Naive thymus-derived CD4-positive, alpha-beta T cell (primary cell): Measurements from ENCODE around the gene MPRIP. TPM values are rescaled to one million over a fixed set of nuclear protein-coding genes. Genes with fewer than 3 reads are reported as not detected.

Source experiments
- ATAC-seq: fragments of 150-1000 bp; cut with Tn5 transposase; 2 replicates; pipeline ENCODE4 v1.10.0; 2021; ENCODE audit warnings: mild to moderate bottlenecking, moderate library complexity
- CTCF ChIA-PET: fragments of 350-600 bp; sonication (Branson Sonifier 250); formaldehyde crosslinking; loops from one replicate; lab custom pipeline; 2021; ENCODE audit warnings: antibody characterized with exemption; lab: Charles Lee
- POLR2A ChIA-PET: fragments of 350-600 bp; sonication (Branson Sonifier 250); formaldehyde crosslinking; loops from one replicate; lab custom pipeline; 2021; ENCODE audit warnings: antibody characterized with exemption, inconsistent platforms; lab: Charles Lee
- DNase-seq, 9 donors: peaks; one replicate each; pipeline versions ENCODE4 v3.0.0 to v3.0.0-alpha.2; 2020 to 2022; ENCODE audit warnings: mixed read lengths in 1 of 9
- H3K27ac ChIP-seq: one replicate; pipeline ENCODE4 v1.7.0; 2013; ENCODE audit warnings: mild to moderate bottlenecking, low read depth, low read length, moderate library complexity
- H3K27me3 ChIP-seq, 2 donors: one replicate each; pipeline ENCODE4 v1.7.0; 2013; ENCODE audit warnings: low read length in 2 of 2, mild to moderate bottlenecking in 2 of 2, moderate library complexity in 2 of 2; ENCODE audit not compliant: control insufficient read depth in 2 of 2, insufficient read depth in 2 of 2
- H3K36me3 ChIP-seq, 3 experiments: 1 replicate in 2 of 3; 2 replicates in 1 of 3; pipeline ENCODE4 v1.7.0; 2013; ENCODE audit warnings: low read length in 3 of 3, mild to moderate bottlenecking in 3 of 3, moderate library complexity in 1 of 3; ENCODE audit not compliant: insufficient read depth in 3 of 3, control insufficient read depth in 2 of 3
- H3K4me1 ChIP-seq, 2 donors: one replicate each; pipeline ENCODE4 v1.7.0; 2013; ENCODE audit warnings: low read length in 2 of 2, mild to moderate bottlenecking in 2 of 2, moderate library complexity in 1 of 2; ENCODE audit not compliant: control insufficient read depth in 2 of 2, insufficient read depth in 2 of 2
- H3K4me3 ChIP-seq: 2 replicates; pipeline ENCODE4 v1.7.0; 2013; ENCODE audit warnings: mild to moderate bottlenecking, low read length
- H3K9me3 ChIP-seq, 3 experiments: 1 replicate in 2 of 3; 2 replicates in 1 of 3; pipeline ENCODE4 v1.7.0; 2013; ENCODE audit warnings: low read length in 3 of 3; ENCODE audit not compliant: control insufficient read depth in 2 of 3
- H3K27ac Mint-ChIP-seq, 9 donors: one replicate each; pipeline ENCODE4 v1.8.0; 2020 to 2022; ENCODE audit warnings: mixed read lengths in 9 of 9, mild to moderate bottlenecking in 8 of 9, moderate library complexity in 5 of 9, inconsistent platforms in 2 of 9
- H3K27me3 Mint-ChIP-seq, 5 donors: one replicate each; pipeline ENCODE4 v1.8.0; 2021 to 2022; ENCODE audit warnings: mixed read lengths in 5 of 5, mild to moderate bottlenecking in 1 of 5
- H3K36me3 Mint-ChIP-seq, 5 donors: one replicate each; pipeline ENCODE4 v1.8.0; 2020 to 2022; ENCODE audit warnings: mixed read lengths in 5 of 5, mild to moderate bottlenecking in 3 of 5, inconsistent platforms in 1 of 5
- H3K4me1 Mint-ChIP-seq, 7 donors: one replicate each; pipeline ENCODE4 v1.8.0; 2020 to 2022; ENCODE audit warnings: mixed read lengths in 7 of 7, mild to moderate bottlenecking in 3 of 7, inconsistent platforms in 1 of 7
- H3K4me3 Mint-ChIP-seq, 10 donors: one replicate each; pipeline ENCODE4 v1.8.0; 2020 to 2022; ENCODE audit warnings: mild to moderate bottlenecking in 10 of 10, mixed read lengths in 10 of 10, moderate library complexity in 6 of 10, inconsistent platforms in 2 of 10
- H3K9me3 Mint-ChIP-seq, 11 donors: one replicate each; pipeline ENCODE4 v1.8.0; 2020 to 2022; ENCODE audit warnings: mixed read lengths in 11 of 11, mild to moderate bottlenecking in 4 of 11, inconsistent platforms in 1 of 11, moderate library complexity in 1 of 11
- intact Hi-C, 2 donors: fragments of 100-400 bp; cut with micrococcal nuclease; formaldehyde crosslinking; loops; one replicate each; pipeline ENCODE4 v1.15.1; 2023
- polyA plus RNA-seq, 2 donors: library from polyadenylated mRNA; unstranded; fragments of 300-500 nt; fragmentation: Illumina TruSeq; gene quantifications; one replicate each; pipeline ENCODE4 v1.2.3, GENCODE V29; 2021
- total RNA-seq, 6 experiments: library from RNA in 5 of 6; stranded (reverse) in 5 of 6; gene quantifications; 1 replicate in 5 of 6; 2 replicates in 1 of 6; pipeline ENCODE4 v1.2.3 and lab custom pipeline; 2021 to 2026

The MPRIP gene
- total and polyA plus RNA-seq, 7 experiments from 2014 or later, result 18.6 to 259 (median 196) TPM

DNA sequence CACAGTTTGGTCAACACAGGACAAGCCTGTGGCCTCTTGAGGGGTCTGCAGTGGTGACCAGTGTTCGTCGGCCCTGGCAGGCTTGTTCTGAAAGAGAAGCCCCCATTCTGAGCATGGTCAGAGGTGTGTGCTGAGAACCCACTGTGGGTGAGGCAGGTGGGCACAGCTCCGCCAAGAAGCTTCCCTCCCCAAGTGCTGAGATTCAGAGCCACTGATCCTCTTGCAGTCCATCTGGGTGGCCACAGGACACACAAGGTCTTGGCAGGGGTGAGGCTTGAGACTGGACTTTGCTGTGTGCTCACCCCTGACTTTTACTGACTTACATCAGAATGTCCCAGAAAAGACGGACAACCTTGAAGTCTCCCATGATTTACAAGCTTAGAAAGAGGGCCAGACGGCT lies 18.7 kb downstream of the MPRIP start:
- peak overlapping the region in 1 of 9 donors; percentile 6 for H3K27ac Mint-ChIP-seq
- POLR2A ChIA-PET, result no interaction called here
- peaks cover 20 to 65% (median 52%) of the 10 kb centered on the region in 7 donors for H3K4me1 Mint-ChIP-seq

DNA sequence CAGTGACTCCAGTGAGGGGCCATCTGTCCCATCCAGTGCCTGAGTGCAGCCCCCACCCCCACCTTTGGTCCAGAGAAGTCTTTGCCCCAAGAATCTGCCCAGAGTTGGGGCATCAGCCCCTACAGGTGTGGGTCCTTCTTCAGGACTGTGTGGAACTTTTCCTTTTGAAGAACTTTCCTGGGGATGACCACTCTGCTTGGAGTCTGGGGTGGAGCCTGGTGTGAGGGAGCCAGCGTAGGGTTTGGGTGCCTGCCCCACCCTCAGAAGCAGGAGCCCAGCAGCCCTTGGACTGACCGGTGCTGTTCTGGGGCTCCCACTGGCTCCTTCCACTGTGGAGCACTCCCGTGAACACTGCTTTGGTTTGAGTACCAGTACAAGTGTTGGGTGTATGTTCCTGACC lies 19.3 kb downstream of the MPRIP start:
- ChIA-PET POLR2A (no interaction called here), CTCF (no interaction called here)
- Mint-ChIP-seq H3K9me3 (no peaks in the 10 kb centered on the region), H3K4me1 (peaks cover 22 to 71% (median 56%) of the 10 kb centered on the region in 7 donors), H3K36me3 (peaks cover 0 to 15% (median 0%) of the 10 kb centered on the region in 5 donors), H3K27ac (peak overlapping the region in 1 of 9 donors; percentile 37), H3K4me3 (no peak overlapping the region), H3K27me3 (no peaks in the 10 kb centered on the region)
- Histone ChIP-seq H3K9me3 (no peaks in the 10 kb centered on the region), H3K27me3 (no peaks in the 10 kb centered on the region), H3K27ac (no peak overlapping the region), H3K4me3 (no peak overlapping the region), H3K4me1 (peaks cover 9 to 18% of the 10 kb centered on the region in 2 donors), H3K36me3 (peaks cover 0 to 10% (median 0%) of the 10 kb centered on the region in 3 experiments)
- intact Hi-C loops, result no loop called here
- ATAC-seq (no peak), DNase-seq (no peak)

More for the DNA sequence above, 18.7 kb downstream of the MPRIP start:
- H3K36me3 Mint-ChIP-seq, result peaks cover 0 to 15% (median 0%) of the 10 kb centered on the region in 5 donors
- peaks cover 0 to 10% (median 0%) of the 10 kb centered on the region in 3 experiments for H3K36me3 ChIP-seq
- DNase-seq (no peak), ATAC-seq (no peak)
- H3K27me3 Mint-ChIP-seq, result no peaks in the 10 kb centered on the region
- no peaks in the 10 kb centered on the region for H3K27me3 ChIP-seq
- no peaks in the 10 kb centered on the region for H3K9me3 Mint-ChIP-seq
- no peak overlapping the region for H3K4me3 Mint-ChIP-seq
- CTCF ChIA-PET, result interaction anchor here (0.9 kb wide), 1 partner anchor 62 kb away, joined by 3 read pairs; no protein-coding TSS in a partner anchor
- no peaks in the 10 kb centered on the region for H3K9me3 ChIP-seq
- peaks cover 9 to 15% of the 10 kb centered on the region in 2 donors for H3K4me1 ChIP-seq
- intact Hi-C loops, result no loop called here
- no peak overlapping the region for H3K4me3 ChIP-seq
- H3K27ac ChIP-seq, result no peak overlapping the region

DNA sequence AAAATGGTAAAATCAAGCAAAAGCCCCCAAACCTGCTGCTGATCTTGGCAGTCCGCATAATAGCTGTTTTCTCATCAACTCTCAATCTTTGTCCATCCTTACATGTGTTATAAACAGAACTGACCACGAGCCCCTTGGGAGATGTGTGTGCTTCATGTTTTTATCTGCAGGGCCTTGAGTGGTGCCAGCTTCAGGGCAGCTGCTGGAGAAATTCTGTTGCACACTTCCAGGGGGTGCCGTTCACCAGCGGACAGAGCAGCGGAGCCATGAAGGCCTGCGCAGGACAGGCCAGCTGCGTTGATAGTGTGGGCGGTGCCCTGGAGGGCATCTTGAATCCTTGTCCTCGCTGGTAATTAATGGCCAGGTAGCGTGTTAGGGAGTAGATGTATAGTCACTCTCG lies 20.1 kb downstream of the MPRIP start:
- no peak for ATAC-seq
- peaks cover 25 to 71% (median 60%) of the 10 kb centered on the region in 7 donors for H3K4me1 Mint-ChIP-seq
- H3K4me3 Mint-ChIP-seq, result peak overlapping the region in 2 of 10 donors; percentile 4 to 71
- Histone ChIP-seq H3K27ac (no peak overlapping the region), H3K27me3 (no peaks in the 10 kb centered on the region), H3K4me3 (no peak overlapping the region), H3K4me1 (peaks cover 9 to 18% of the 10 kb centered on the region in 2 donors), H3K36me3 (peaks cover 0 to 10% (median 0%) of the 10 kb centered on the region in 3 experiments), H3K9me3 (no peaks in the 10 kb centered on the region)
- H3K36me3 Mint-ChIP-seq, result peaks cover 0 to 15% (median 0%) of the 10 kb centered on the region in 5 donors
- CTCF ChIA-PET, result no interaction called here
- no peaks in the 10 kb centered on the region for H3K9me3 Mint-ChIP-seq
- POLR2A ChIA-PET, result no interaction called here
- intact Hi-C loops, result no loop called here
- peak overlapping the region in 6 of 9 donors; percentile 6 to 75 (median 35) for H3K27ac Mint-ChIP-seq
- no peaks in the 10 kb centered on the region for H3K27me3 Mint-ChIP-seq
- no peak for DNase-seq

DNA sequence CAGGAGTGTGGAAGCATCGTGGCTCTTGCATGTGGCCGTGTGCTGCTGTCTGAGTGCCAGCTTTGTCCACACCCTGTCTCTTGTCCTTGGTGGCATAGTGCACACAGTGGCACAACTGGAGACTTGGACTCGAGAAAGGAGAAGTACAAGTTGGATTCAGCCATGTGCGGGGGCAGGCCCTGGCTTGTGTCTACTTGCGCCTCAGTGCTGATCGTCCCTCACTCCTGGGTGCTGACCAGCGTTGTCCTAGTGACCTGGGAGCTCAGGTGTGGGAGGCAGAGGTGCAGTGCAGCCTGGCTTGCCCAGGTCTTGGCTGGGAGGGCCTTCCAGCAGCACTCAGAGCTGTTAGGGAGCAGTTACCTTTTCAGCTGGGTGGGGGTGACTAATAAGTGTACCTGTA lies 20.6 kb downstream of the MPRIP start:
- peaks cover 0 to 15% (median 0%) of the 10 kb centered on the region in 5 donors for H3K36me3 Mint-ChIP-seq
- H3K27ac ChIP-seq, result no peak overlapping the region
- POLR2A ChIA-PET, result no interaction called here
- CTCF ChIA-PET, result no interaction called here
- H3K27me3 ChIP-seq, result no peaks in the 10 kb centered on the region
- no peak for DNase-seq
- ATAC-seq, result no peak
- H3K36me3 ChIP-seq, result peaks cover 0 to 9% (median 0%) of the 10 kb centered on the region in 3 experiments
- no peak overlapping the region for H3K4me3 ChIP-seq
- intact Hi-C loops, result no loop called here
- no peaks in the 10 kb centered on the region for H3K9me3 ChIP-seq
- peaks cover 26 to 70% (median 61%) of the 10 kb centered on the region in 7 donors for H3K4me1 Mint-ChIP-seq
- no peaks in the 10 kb centered on the region for H3K9me3 Mint-ChIP-seq
- peak overlapping the region in 3 of 10 donors; percentile 32 to 71 (median 48) for H3K4me3 Mint-ChIP-seq
- H3K27me3 Mint-ChIP-seq, result no peaks in the 10 kb centered on the region
- peak overlapping the region in 8 of 9 donors; percentile 3 to 80 (median 54) for H3K27ac Mint-ChIP-seq
- H3K4me1 ChIP-seq, result peaks cover 9 to 18% of the 10 kb centered on the region in 2 donors

DNA sequence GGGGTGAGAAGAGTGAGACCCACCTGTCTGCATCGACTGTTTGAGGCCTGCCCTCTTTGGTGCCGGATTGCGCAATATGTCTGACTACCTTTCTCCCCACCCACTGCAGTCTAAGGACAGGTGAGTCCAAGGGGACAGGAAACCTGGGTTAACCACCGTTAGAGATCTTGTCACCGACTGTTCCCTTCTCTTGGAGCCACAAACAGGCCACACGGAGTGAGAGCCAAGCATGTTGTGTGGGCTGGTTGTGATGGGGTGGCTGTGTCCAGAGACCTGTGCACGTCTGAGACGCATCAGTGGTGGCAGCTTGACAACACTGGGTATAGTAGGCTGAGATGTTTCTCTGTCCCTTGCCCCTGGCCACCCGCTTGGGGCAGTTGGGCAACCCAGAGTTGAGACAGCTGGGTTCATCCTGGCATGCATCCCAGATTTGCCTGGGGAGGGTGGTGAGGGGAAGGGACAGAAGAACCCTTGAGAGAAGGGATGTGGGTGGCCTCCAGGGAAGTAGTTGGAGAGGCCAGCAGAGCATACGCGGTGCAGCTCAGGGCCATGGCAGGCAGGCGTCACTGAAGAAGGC lies 21.4 kb downstream of the MPRIP start:
- ATAC-seq, result peak; percentile 46

DNA sequence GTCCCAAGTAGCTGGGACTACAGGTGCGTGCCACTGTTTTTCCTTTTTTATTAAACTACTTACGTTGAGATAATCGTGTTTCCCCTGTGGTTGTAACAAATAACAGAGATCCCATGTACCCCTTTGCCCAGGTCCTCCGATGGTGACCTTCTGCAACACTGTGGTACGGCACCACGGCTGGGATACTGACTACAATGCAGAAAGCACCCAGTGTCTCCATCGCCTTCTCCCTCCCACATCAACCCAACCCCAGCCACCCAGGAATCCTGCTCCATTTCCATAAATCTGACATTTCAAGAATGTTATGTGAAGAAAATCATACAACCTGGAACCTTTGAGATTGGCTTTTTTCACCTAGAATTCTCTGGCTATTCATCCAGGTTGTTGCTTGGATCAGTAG lies 22.1 kb downstream of the MPRIP start:
- intact Hi-C loops, result no loop called here
- POLR2A ChIA-PET, result no interaction called here
- Histone ChIP-seq H3K4me1 (peaks cover 9 to 18% of the 10 kb centered on the region in 2 donors), H3K36me3 (no peaks in the 10 kb centered on the region), H3K27me3 (no peaks in the 10 kb centered on the region), H3K4me3 (no peak overlapping the region), H3K9me3 (no peaks in the 10 kb centered on the region), H3K27ac (no peak overlapping the region)
- H3K27ac Mint-ChIP-seq, result peak overlapping the region in 2 of 9 donors; percentile 53 to 56
- CTCF ChIA-PET, result no interaction called here
- no peak for ATAC-seq
- peak overlapping the region in 1 of 10 donors; percentile 9 for H3K4me3 Mint-ChIP-seq
- no peaks in the 10 kb centered on the region for H3K9me3 Mint-ChIP-seq
- peaks cover 0 to 17% (median 0%) of the 10 kb centered on the region in 5 donors for H3K36me3 Mint-ChIP-seq
- H3K4me1 Mint-ChIP-seq, result peaks cover 26 to 73% (median 70%) of the 10 kb centered on the region in 7 donors
- no peak for DNase-seq
- no peaks in the 10 kb centered on the region for H3K27me3 Mint-ChIP-seq

More for the DNA sequence above, 21.4 kb downstream of the MPRIP start:
- H3K4me3 ChIP-seq, result no peak overlapping the region
- Mint-ChIP-seq H3K9me3 (no peaks in the 10 kb centered on the region), H3K4me3 (peak overlapping the region in 3 of 10 donors; percentile 0 to 48 (median 32)), H3K27me3 (no peaks in the 10 kb centered on the region), H3K4me1 (peaks cover 26 to 69% (median 63%) of the 10 kb centered on the region in 7 donors), H3K36me3 (peaks cover 0 to 13% (median 0%) of the 10 kb centered on the region in 5 donors), H3K27ac (peak overlapping the region in 6 of 9 donors; percentile 26 to 80 (median 52))
- no peaks in the 10 kb centered on the region for H3K27me3 ChIP-seq
- ChIA-PET CTCF (no interaction called here), POLR2A (no interaction called here)
- H3K4me1 ChIP-seq, result peaks cover 9 to 18% of the 10 kb centered on the region in 2 donors
- intact Hi-C loops, result no loop called here
- peaks cover 0 to 2% (median 0%) of the 10 kb centered on the region in 3 experiments for H3K36me3 ChIP-seq
- no peak for DNase-seq
- H3K9me3 ChIP-seq, result no peaks in the 10 kb centered on the region
- no peak overlapping the region for H3K27ac ChIP-seq
